Activated CD8-positive, alpha-beta memory T cell treated with anti-CD3 and anti-CD28 coated beads, Interleukin-2, amount 50 U/mL, for 1 hour (primary cell): Measurements from ENCODE around the gene ZNF83.
"Not testable (repeated sequence)": the region's sequence is repeated elsewhere in the genome, so short reads cannot be mapped to it uniquely, and the experiment has no call there.

Source experiments
- DNase-seq: peaks from one replicate; pipeline ENCODE4 v3.0.0-alpha.2; 2020; ENCODE audit errors: extremely low read depth

The ZNF83 gene

DNA sequence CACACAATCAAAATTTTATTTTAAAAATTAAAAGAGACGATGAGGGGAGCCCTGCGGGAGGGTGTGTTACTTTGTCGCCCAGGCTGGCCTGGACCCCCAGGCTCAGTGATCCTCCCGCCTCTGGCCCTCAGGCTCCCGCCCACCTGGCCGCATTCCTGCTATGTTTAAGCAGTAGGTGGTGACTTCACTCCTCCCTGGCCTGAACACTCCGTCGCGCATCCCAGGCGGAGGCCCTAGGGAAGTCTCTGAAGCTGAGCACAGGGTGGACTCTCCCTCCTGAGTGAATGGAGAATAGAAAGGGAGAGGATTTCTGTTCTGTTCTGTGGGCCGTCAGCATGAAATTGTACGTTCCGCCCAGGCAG, 68.5 kb downstream of the ZNF83 start:
- not testable (repeated sequence) for DNase-seq

DNA sequence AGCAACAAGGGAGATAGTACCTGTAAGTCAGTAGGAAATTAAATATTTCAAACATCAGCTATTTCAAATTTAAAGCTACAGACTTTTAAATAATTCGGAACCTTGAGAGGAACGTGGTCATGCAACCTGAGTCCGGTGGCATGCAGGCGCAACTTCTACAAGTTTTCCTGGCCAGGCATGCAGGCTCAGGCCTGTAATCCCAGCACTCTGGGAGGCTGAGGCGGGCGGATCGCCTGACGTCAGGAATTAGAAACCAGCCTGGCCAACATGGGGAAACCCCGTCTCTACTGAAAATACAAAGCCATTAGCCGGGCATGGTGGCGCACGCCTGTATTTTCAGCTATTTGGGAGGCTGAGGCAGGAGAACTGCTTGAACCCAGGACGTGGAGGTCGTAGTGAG, 70.2 kb downstream of the ZNF83 start:
- no peak for DNase-seq

DNA sequence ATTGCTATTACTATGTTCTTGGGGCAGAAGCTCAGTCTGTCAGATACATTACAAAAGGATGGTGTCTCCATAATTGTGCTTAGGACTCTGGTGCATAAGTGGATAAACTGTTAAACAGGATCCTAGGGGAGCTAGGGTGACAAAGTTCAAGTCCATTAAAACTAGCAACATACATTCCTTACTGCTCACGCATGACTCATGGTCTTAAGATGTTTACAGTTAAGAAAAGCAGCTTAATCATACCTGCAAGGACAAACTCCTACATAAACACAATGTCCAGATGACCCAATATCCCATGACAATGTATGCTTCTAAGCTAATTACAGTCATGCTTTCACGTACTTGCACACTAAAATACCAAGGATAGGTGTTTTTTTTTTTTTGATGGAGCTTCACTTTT, 71.6 kb downstream of the ZNF83 start:
- DNase-seq: no peak

DNA sequence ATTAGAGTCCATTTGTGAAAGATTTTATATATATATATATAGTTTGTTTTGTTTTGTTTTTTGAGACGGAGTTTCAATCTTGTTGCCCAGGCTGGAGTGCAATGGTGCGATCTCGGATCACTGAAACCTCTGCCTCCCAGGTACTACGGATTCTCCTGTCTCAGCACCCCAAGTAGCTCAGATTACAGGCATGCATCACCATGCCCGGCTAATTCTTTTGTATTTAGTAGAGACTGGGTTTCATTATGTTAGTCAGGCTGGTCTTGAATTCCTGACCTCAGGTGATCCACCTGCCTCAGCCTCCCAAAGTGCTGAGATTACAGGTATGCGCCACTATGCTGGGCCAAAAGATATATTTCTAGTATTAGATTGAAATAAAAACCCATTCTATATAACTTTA, 72.0 kb downstream of the ZNF83 start:
- DNase-seq: no peak
